Vagina (tissue), 2 donors: ENCODE results near the gene MCF2L. TPM values are rescaled to one million over a fixed set of nuclear protein-coding genes. Genes with fewer than 3 reads are reported as not detected.

Experiments
- DNase-seq, 2 donors: peaks; one replicate each; pipeline ENCODE4 v3.0.0-alpha.2; 2017; ENCODE audit errors: extremely low spot score in 2 of 2
- H3K27ac ChIP-seq: fragments of 200-600 bp; sonication (generic); one replicate; pipeline ENCODE4 v1.5.1; 2019
- H3K27me3 ChIP-seq: fragments of 200-600 bp; sonication (generic); one replicate; pipeline ENCODE4 v1.5.1; 2019
- H3K36me3 ChIP-seq, 2 donors: fragments of 200-600 bp; sonication (generic); one replicate each; pipeline ENCODE4 v1.5.1; 2017 to 2019
- H3K4me1 ChIP-seq: fragments of 200-600 bp; sonication (generic); one replicate; pipeline ENCODE4 v1.5.1; 2019
- H3K4me3 ChIP-seq, 2 donors: fragments of 200-600 bp; sonication (generic); 1 replicate in 1 of 2; 2 replicates in 1 of 2; pipeline ENCODE4 v1.5.1; 2016 to 2019
- H3K9me3 ChIP-seq: fragments of 200-600 bp; sonication (generic); one replicate; pipeline ENCODE4 v1.5.1; 2019
- CTCF ChIP-seq, 3 experiments: fragments of 450-650 bp in 2 of 3; fragments of 200-600 bp in 1 of 3; sonication (generic) in 1 of 3; IDR thresholded peaks; one replicate each; pipeline ENCODE4 v1.5.1; 2017 to 2019; ENCODE audit warnings: antibody characterized with exemption in 3 of 3, mild to moderate bottlenecking in 2 of 3, moderate library complexity in 2 of 3
- POLR2A ChIP-seq, 2 donors: fragments of 450-650 bp; IDR thresholded peaks; one replicate each; pipeline ENCODE4 v1.6.1; 2017; ENCODE audit warnings: antibody characterized with exemption in 2 of 2, mild to moderate bottlenecking in 2 of 2, moderate library complexity in 2 of 2
- POLR2AphosphoS5 ChIP-seq, 2 donors: sonication (generic); formaldehyde crosslinking; IDR thresholded peaks; one replicate each; pipeline ENCODE4 v1.9.0; 2017; ENCODE audit warnings: antibody characterized with exemption in 2 of 2, mild to moderate bottlenecking in 2 of 2, low read depth in 1 of 2; ENCODE audit not compliant: insufficient read depth in 1 of 2
- intact Hi-C: fragments of 100-400 bp; cut with DNase I; formaldehyde crosslinking; loops from one replicate; pipeline ENCODE4 v1.15.1; 2023
- total RNA-seq: library from RNA; depleted of rRNA; stranded (reverse); fragments of >200 nt; gene quantifications from one replicate; pipeline ENCODE4 v1.2.3, GENCODE V29; 2016

MCF2L gene
- total RNA-seq, 1 donor from 2014 or later: 45.4 TPM

- H3K27me3 ChIP-seq: no peaks in the 10 kb centered on the region
- peaks cover 10% of the 10 kb centered on the region for H3K4me1 ChIP-seq
- H3K4me3 ChIP-seq: no peak overlapping the region
- no peak for DNase-seq
- H3K27ac ChIP-seq: no peak overlapping the region
- intact Hi-C loops: loop anchor here (10.0 kb wide), 1 partner anchor 447 kb away; no protein-coding TSS in a partner anchor
- no peaks in the 10 kb centered on the region for H3K36me3 ChIP-seq
- no peaks in the 10 kb centered on the region for H3K9me3 ChIP-seq
- TF ChIP-seq CTCF (IDR thresholded peaks at IDR 0.05) (no peak), POLR2A (IDR thresholded peaks at IDR 0.05) (no peak), POLR2AphosphoS5 (IDR thresholded peaks at IDR 0.05; ENCODE audit: insufficient read depth in 1 of 2, low read depth in 1 of 2) (no peak)
Observed at GRCh38 chr13:112947796-112948195, 21.2 kb upstream of the MCF2L start.

- TF ChIP-seq CTCF (IDR thresholded peaks at IDR 0.05) (no peak), POLR2AphosphoS5 (IDR thresholded peaks at IDR 0.05; ENCODE audit: insufficient read depth in 1 of 2, low read depth in 1 of 2) (no peak), POLR2A (IDR thresholded peaks at IDR 0.05) (no peak)
- no peak for DNase-seq
- Histone ChIP-seq H3K27me3 (no peaks in the 10 kb centered on the region), H3K4me3 (no peak overlapping the region), H3K4me1 (no peaks in the 10 kb centered on the region), H3K27ac (no peak overlapping the region), H3K9me3 (no peaks in the 10 kb centered on the region), H3K36me3 (no peaks in the 10 kb centered on the region)
- intact Hi-C loops: no loop called here
Observed at GRCh38 chr13:112951674-112952371, 17.2 kb upstream of the MCF2L start.

- TF ChIP-seq CTCF (IDR thresholded peaks at IDR 0.05) (no peak), POLR2A (IDR thresholded peaks at IDR 0.05) (no peak), POLR2AphosphoS5 (IDR thresholded peaks at IDR 0.05; ENCODE audit: insufficient read depth in 1 of 2, low read depth in 1 of 2) (no peak)
- Histone ChIP-seq H3K9me3 (no peaks in the 10 kb centered on the region), H3K4me3 (no peak overlapping the region), H3K4me1 (no peaks in the 10 kb centered on the region), H3K27me3 (no peaks in the 10 kb centered on the region), H3K36me3 (no peaks in the 10 kb centered on the region), H3K27ac (no peak overlapping the region)
- DNase-seq: no peak
- intact Hi-C loops: no loop called here
Observed at GRCh38 chr13:112952759-112953551, 16.1 kb upstream of the MCF2L start.

- Histone ChIP-seq H3K36me3 (no peaks in the 10 kb centered on the region), H3K4me1 (no peaks in the 10 kb centered on the region), H3K9me3 (no peaks in the 10 kb centered on the region), H3K4me3 (no peak overlapping the region), H3K27ac (no peak overlapping the region), H3K27me3 (no peaks in the 10 kb centered on the region)
- intact Hi-C loops: no loop called here
- TF ChIP-seq POLR2A (IDR thresholded peaks at IDR 0.05): no peak
- no peak for TF ChIP-seq POLR2AphosphoS5 (IDR thresholded peaks at IDR 0.05; ENCODE audit: insufficient read depth in 1 of 2, low read depth in 1 of 2)
- no peak for TF ChIP-seq CTCF (IDR thresholded peaks at IDR 0.05)
- DNase-seq: no peak
Observed at GRCh38 chr13:112953591-112954487, 15.2 kb upstream of the MCF2L start.
